Muscle layer of duodenum (tissue), 2 donors: Measurements from ENCODE around the gene CCL8.

Experiments
- H3K27ac ChIP-seq: one replicate; pipeline ENCODE4 v1.7.0; 2013; ENCODE audit warnings: mild to moderate bottlenecking, low read length
- H3K27me3 ChIP-seq: one replicate; pipeline ENCODE4 v1.7.0; 2013; ENCODE audit warnings: low read depth, mild to moderate bottlenecking, control low read depth, low read length
- H3K36me3 ChIP-seq, 2 donors: one replicate each; pipeline ENCODE4 v1.7.0; 2013; ENCODE audit warnings: low read length in 2 of 2, control low read depth in 1 of 2, mild to moderate bottlenecking in 1 of 2; ENCODE audit not compliant: insufficient read depth in 2 of 2, control insufficient read depth in 1 of 2
- H3K4me1 ChIP-seq, 2 donors: one replicate each; pipeline ENCODE4 v1.7.0; 2013; ENCODE audit warnings: low read length in 2 of 2, mild to moderate bottlenecking in 2 of 2, control low read depth in 1 of 2, moderate library complexity in 1 of 2; ENCODE audit not compliant: insufficient read depth in 2 of 2, control insufficient read depth in 1 of 2
- H3K4me3 ChIP-seq, 2 donors: one replicate each; pipeline ENCODE4 v1.7.0; 2013; ENCODE audit warnings: low read length in 2 of 2, low read depth in 1 of 2, mild to moderate bottlenecking in 1 of 2
- H3K9me3 ChIP-seq, 2 donors: one replicate each; pipeline ENCODE4 v1.7.0; 2013; ENCODE audit warnings: low read length in 2 of 2, control low read depth in 1 of 2, mild to moderate bottlenecking in 1 of 2; ENCODE audit not compliant: control insufficient read depth in 1 of 2
- donor health status: healthy.

CCL8 gene

DNA sequence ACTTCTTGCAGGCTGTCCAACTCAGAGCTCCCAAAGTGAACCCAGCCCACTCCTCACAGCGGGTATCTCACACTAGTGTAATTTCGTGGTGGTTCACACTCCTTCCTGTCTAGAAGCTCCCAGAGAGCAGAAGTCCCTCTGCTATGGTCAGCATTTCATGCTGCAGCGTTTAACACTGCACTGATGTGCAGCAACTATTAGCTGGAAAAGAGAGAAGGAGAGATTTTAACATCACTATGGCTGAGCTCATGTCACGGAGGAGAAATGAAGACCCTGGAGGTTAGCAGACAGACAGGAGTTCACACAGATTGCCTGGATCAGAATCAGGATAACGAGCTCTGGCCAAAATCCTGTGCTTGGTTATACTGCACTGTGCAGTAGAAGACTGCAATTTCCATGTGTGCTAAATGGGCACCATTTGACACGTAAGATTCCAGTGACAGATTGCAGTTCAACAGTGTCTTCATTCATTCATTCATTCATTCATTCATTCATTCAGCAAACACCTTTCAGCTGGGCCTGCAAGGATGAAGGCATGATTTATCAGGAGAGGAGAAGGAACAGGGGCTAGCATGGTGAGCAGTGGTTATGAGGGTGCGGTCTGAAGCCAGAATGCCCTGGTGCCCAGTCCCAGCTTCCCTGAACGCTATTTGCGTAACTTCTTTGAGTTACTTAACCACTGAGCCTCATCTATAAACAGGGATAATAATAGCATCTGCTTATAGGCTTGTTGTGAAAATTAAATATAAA, 49.1 kb downstream of the CCL8 start:
- no peaks in the 10 kb centered on the region for H3K36me3 ChIP-seq
- no peaks in the 10 kb centered on the region for H3K4me1 ChIP-seq
- no peaks in the 10 kb centered on the region for H3K27me3 ChIP-seq
- H3K4me3 ChIP-seq = no peak overlapping the region
- no peaks in the 10 kb centered on the region for H3K9me3 ChIP-seq
- no peak overlapping the region for H3K27ac ChIP-seq

DNA sequence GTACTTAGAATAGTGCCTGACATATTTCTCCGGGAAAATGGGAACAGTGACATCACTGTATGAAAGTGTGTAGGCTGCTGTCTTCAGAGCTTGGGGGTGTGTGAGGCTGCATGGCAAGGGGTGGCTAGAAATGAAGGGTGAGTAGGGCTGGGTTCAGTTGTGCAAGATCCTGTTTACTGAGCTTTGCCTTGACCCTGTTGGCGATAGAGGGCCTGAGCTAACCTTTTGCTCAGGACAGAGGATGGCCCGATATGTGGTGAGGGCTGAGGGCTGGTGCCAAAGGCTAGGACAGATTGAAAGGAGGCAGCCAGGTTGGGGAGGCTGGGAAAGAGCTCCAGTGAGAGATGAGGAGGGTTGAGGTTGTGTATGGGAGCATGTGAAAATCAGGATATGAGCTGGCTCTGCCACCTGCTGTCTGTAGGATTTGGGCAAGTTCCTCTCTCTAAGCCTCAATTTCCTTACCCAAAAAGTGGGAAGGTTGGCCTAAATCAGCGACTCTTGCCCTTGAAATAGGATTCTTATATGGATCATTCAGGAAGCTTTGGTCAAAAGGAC, 49.8 kb downstream of the CCL8 start:
- Histone ChIP-seq H3K4me3 (no peak overlapping the region), H3K9me3 (no peaks in the 10 kb centered on the region), H3K36me3 (no peaks in the 10 kb centered on the region), H3K27me3 (no peaks in the 10 kb centered on the region), H3K27ac (no peak overlapping the region), H3K4me1 (no peaks in the 10 kb centered on the region)

DNA sequence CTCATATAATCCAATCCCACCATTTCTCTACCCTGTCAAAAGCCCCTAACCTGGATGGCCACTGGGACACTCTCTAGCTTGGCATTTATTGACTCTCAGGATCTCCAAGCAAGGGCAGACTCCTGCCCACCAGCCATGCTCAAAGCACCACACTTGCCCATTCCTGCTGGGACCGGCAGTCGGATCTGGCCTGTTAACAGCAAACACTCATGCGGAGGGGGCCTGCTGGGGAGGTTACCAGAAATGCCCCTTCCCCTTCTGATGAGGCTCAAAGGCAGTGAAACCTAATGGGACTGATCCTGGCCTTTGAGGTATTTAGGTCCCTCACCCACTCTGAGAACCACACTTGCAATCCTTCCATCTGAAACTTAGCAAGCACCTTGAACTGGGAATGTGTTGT, 50.3 kb downstream of the CCL8 start:
- Histone ChIP-seq H3K4me1 (no peaks in the 10 kb centered on the region), H3K9me3 (no peaks in the 10 kb centered on the region), H3K4me3 (no peak overlapping the region), H3K27ac (no peak overlapping the region), H3K36me3 (no peaks in the 10 kb centered on the region), H3K27me3 (no peaks in the 10 kb centered on the region)

DNA sequence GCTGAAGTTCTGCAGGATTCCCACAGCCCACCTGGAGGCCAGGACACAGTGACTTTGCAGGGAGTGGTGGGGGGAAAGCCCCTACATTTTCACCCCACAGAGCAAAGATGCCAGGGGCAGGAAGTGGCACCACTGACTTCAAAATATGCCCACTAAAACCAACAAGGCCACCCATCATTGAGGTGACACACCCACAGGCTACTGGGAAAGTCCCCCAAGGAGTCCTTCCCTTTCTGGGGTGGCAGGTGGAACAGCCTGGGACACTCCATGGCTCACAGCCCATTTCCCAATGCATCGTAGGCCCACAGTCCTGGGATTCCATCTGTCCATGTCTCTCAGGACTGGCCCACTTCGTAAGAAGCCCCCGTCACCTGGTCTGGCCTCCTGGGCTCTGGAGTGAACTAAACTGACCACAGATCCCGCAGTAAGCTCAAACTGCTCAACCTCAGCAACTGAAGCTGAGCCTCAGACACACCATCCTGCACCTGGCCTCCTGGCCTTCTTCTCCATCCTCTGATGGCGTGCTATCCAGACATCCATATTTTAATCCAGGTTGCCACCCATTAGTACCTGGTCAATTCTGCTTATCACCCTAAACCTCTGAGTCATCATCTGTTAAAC, 51.3 kb downstream of the CCL8 start:
- no peak overlapping the region for H3K27ac ChIP-seq
- no peak overlapping the region for H3K4me3 ChIP-seq
- no peaks in the 10 kb centered on the region for H3K27me3 ChIP-seq
- no peaks in the 10 kb centered on the region for H3K36me3 ChIP-seq
- H3K9me3 ChIP-seq = no peaks in the 10 kb centered on the region
- H3K4me1 ChIP-seq = no peaks in the 10 kb centered on the region

DNA sequence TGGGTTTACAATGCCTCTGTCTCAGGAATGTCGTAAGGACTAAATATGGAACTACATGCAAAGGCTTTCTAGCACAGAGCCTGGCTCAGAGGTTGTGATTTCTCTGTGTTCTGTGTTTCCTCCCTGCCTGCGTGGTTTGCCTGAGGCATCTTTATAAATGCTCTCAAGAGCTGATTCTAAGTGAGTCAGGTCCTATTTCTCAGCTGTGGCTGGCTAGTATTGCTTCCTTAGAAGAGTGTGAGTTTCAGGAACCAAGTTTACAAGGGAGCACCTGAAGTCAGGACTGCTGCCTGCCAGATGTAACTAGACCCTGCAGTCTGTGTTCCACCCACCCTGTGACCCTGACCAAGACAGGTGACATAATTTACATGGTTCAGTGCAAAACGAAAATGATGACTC, 51.8 kb downstream of the CCL8 start:
- Histone ChIP-seq H3K9me3 (no peaks in the 10 kb centered on the region), H3K36me3 (no peaks in the 10 kb centered on the region), H3K4me1 (no peaks in the 10 kb centered on the region), H3K4me3 (no peak overlapping the region), H3K27ac (no peak overlapping the region), H3K27me3 (no peaks in the 10 kb centered on the region)
